ENCODE data around the gene TCEAL4. TPM values are rescaled to one million over a fixed set of nuclear protein-coding genes. Genes with fewer than 3 reads are reported as not detected.

Gene TCEAL4
- total RNA-seq: 30.7 and 49.6 TPM in 2 replicates

GRCh38 chrX:103585411-103586313 is at the start of gene TCEAL4:
TSS of gene TCEAL4 (plus strand) at chrX:103585515. CDS start at chrX:103586676, 1,161 bp downstream.

GRCh38 chrX:103607364-103608305 is 22.3 kb downstream of the TCEAL4 start, which contains the start of gene TCEAL3:
TSS of gene TCEAL3 (plus strand) at chrX:103607963. CDS start at chrX:103609065, 1,102 bp downstream.

GRCh38 chrX:103628386-103629317 is 43.3 kb downstream of the TCEAL4 start, which contains the start of gene TCEAL1:
TSS of gene TCEAL1 (plus strand) at chrX:103628975. CDS start at chrX:103629917, 942 bp downstream.

Other genes with a start within 250 kb of the TCEAL4 start
- gene TCEAL9, start 229.0 kb upstream of the TCEAL4 start, total RNA-seq: 76.1 and 76.7 TPM in 2 replicates
- gene BEX3, start 209.0 kb upstream of the TCEAL4 start, total RNA-seq: 201 and 209 TPM in 2 replicates
- gene RAB40A, start 66.0 kb upstream of the TCEAL4 start, total RNA-seq: under 0.01 TPM in 2 replicates
- 7.6 and 7.7 TPM in 2 replicates for gene TCEAL3, start 22.4 kb downstream of the TCEAL4 start, total RNA-seq
- 26.8 TPM in 2 replicates for gene TCEAL1, start 43.5 kb downstream of the TCEAL4 start, total RNA-seq
- gene MORF4L2, start 101.2 kb downstream of the TCEAL4 start, total RNA-seq: 473 and 551 TPM in 2 replicates
- 0.09 TPM in 1 of 2 replicates, not detected in the other for gene TMEM31, start 125.4 kb downstream of the TCEAL4 start, total RNA-seq
- 1.4 and 3.3 TPM in 2 replicates for gene PLP1, start 191.3 kb downstream of the TCEAL4 start, total RNA-seq
- 0.87 and 1.5 TPM in 2 replicates for gene RAB9B, start 246.7 kb downstream of the TCEAL4 start, total RNA-seq

All from dermis lymphatic vessel endothelial cell (primary cell).